Tibial nerve (tissue), 4 donors: ENCODE data around the gene IL1R1. TPM values are rescaled to one million over a fixed set of nuclear protein-coding genes. Genes with fewer than 3 reads are reported as not detected.

Experiments used
- DNase-seq, 2 donors: peaks; one replicate each; pipeline ENCODE4 v3.0.0-alpha.2; 2019; ENCODE audit warnings: low spot score in 2 of 2
- H3K27ac ChIP-seq, 4 donors: fragments of 200-600 bp; sonication (generic) in 3 of 4; one replicate each; pipeline ENCODE4 v1.5.1; 2017 to 2019; ENCODE audit warnings: mild to moderate bottlenecking in 1 of 4
- H3K27me3 ChIP-seq, 2 donors: fragments of 200-600 bp; sonication (generic) in 1 of 2; one replicate each; pipeline versions ENCODE4 v1.5.1 to v1.6.0; 2017 to 2019
- H3K36me3 ChIP-seq, 3 donors: fragments of 200-600 bp; sonication (generic); one replicate each; pipeline ENCODE4 v1.5.1; 2018 to 2019
- H3K4me1 ChIP-seq, 4 donors: fragments of 200-600 bp; sonication (generic) in 3 of 4; one replicate each; pipeline ENCODE4 v1.5.1; 2017 to 2019
- H3K4me3 ChIP-seq, 4 donors: fragments of 200-600 bp; sonication (generic) in 3 of 4; one replicate each; pipeline ENCODE4 v1.5.1; 2017 to 2019; ENCODE audit warnings: mild to moderate bottlenecking in 1 of 4, moderate library complexity in 1 of 4
- H3K9me3 ChIP-seq, 4 donors: fragments of 200-600 bp; sonication (generic) in 3 of 4; one replicate each; pipeline ENCODE4 v1.5.1; 2017 to 2019
- CTCF ChIP-seq, 5 experiments: fragments of 200-600 bp in 3 of 5; fragments of 450-650 bp in 2 of 5; sonication (generic) in 3 of 5; IDR thresholded peaks; one replicate each; pipeline ENCODE4 v1.5.1; 2016 to 2019; ENCODE audit warnings: antibody characterized with exemption in 5 of 5, mild to moderate bottlenecking in 3 of 5, moderate library complexity in 2 of 5
- EP300 ChIP-seq, 2 donors: sonication (generic); formaldehyde crosslinking; IDR thresholded peaks; one replicate each; pipeline ENCODE4 v1.6.1; 2017; ENCODE audit warnings: antibody characterized with exemption in 2 of 2, mild to moderate bottlenecking in 1 of 2
- POLR2A ChIP-seq, 2 donors: fragments of 450-650 bp; IDR thresholded peaks; one replicate each; pipeline ENCODE4 v1.6.1; 2017; ENCODE audit warnings: antibody characterized with exemption in 2 of 2, mild to moderate bottlenecking in 2 of 2, moderate library complexity in 2 of 2
- WGBS, 2 donors: methylation state at CpG; one replicate each; pipeline ENCODE4 v1.1.5; 2018; 5-methylcytosine and 5-hydroxymethylcytosine counted together
- total RNA-seq, 4 donors: library from RNA; depleted of rRNA; stranded (reverse); fragments of >200 nt; gene quantifications; one replicate each; pipeline ENCODE4 v1.1.0, GENCODE V29; 2016

The IL1R1 gene
- total RNA-seq, 4 donors from 2014 or later, result 29.5 to 81.2 (median 57.4) TPM

DNA sequence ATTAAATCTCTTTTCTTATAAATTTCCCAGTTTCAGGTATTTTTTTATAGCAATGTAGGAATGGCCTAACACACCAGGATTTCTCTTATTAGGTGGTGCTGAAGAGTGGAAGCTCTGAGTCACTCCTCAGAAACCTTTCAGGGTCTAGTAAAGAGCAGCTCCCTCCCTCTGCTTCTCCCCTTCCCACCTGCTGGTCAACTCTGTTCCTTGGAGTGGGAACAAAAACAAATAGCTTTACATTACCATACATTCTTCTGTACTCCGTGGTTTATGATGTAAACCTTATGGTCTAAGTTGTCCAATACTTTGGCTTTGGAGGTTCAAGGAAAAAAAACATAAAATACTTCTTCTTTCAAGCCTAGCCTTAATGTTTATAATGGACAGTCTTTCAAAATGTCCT is 2.7 kb upstream of the IL1R1 start:
- WGBS, 2 donors, result 48 to 61% methylated on average over 1 of the region's 1 CpG
- Histone ChIP-seq H3K27ac (no peak overlapping the region), H3K9me3 (peaks cover 0 to 16% (median 0%) of the 10 kb centered on the region in 4 donors), H3K4me3 (no peak overlapping the region), H3K27me3 (no peaks in the 10 kb centered on the region), H3K36me3 (no peaks in the 10 kb centered on the region), H3K4me1 (peaks cover 0 to 12% (median 5%) of the 10 kb centered on the region in 4 donors)
- TF ChIP-seq POLR2A (IDR thresholded peaks at IDR 0.05), result no peak
- no peak for DNase-seq

DNA sequence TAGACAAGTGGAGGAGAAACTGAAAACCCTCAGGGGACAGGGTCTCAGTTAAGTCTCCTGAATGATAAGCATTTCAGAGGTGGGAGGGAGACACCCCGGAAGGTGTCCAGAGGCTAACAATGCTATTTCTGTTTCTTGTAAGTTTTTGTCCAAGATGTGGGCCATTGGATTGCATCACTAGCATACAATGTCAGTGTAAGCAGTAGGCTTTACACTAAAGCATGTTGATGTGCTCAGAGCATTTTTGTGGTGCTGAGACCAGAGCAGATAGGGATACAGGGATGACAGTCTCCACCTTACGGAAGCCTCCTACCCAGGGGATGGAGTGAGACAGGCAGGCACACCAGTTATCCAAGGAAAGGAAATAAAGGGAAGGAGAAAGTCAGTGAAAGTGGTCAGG is 2.2 kb upstream of the IL1R1 start:
- H3K36me3 ChIP-seq, result peaks cover 0 to 3% (median 0%) of the 10 kb centered on the region in 3 donors
- no peak overlapping the region for H3K4me3 ChIP-seq
- 85 to 89% methylated on average over 2 of the region's 2 CpGs for WGBS, 2 donors
- H3K27ac ChIP-seq, result peak overlapping the region in 3 of 4 donors; percentile 36 to 90 (median 38)
- H3K27me3 ChIP-seq, result no peaks in the 10 kb centered on the region
- DNase-seq, result no peak
- peaks cover 0 to 12% (median 5%) of the 10 kb centered on the region in 4 donors for H3K4me1 ChIP-seq
- TF ChIP-seq EP300 (IDR thresholded peaks at IDR 0.05) (no peak), POLR2A (IDR thresholded peaks at IDR 0.05) (no peak), CTCF (IDR thresholded peaks at IDR 0.05) (no peak)
- peaks cover 0 to 21% (median 2%) of the 10 kb centered on the region in 4 donors for H3K9me3 ChIP-seq

DNA sequence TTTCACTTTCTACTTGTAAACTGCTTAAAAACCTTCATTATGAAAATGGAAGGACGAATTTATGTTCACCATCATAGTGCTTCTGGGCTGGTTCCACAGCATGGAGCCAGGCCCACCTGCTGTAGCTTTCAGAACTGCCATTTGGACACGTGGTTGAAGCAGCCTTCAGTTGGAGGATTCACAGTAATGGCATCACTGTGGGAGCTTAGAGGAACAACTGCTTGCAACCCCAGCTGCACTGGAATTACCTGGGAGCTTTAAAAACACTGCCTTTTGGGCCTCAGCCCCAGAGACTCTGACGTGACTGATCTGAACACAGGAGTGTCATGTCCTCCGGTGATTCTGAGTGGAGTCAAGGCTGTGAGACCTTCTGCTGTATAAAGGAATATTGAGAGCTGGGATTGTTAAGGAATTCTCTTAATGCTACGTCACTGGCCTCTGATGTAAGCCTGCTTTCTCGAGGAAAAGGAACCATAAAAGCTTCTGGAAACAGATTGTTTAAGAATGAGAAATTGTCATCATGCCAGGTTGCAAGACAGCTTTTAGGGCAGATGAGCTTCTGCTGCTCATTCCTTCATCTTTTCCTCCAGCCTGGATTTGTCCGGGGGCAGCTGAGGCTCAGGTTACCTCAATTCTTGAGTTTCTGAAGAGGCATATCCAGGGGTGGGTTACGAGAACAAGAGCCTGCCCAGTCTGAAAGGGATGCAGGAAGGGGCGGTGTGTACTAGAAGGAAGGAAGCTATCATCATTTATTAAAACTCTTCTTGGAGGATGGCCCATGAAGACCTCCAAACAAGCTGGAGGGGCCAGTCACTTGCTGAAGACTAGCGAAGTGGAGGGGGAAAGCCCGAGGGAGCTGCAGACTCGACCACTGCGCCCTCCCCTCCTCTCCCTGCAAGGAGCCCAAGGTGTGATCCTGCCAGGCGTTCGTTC is 1.3 kb upstream of the IL1R1 start:
- Histone ChIP-seq H3K4me1 (peaks cover 0 to 12% (median 5%) of the 10 kb centered on the region in 4 donors), H3K4me3 (peak overlapping the region in 2 of 4 donors; percentile 56 to 65), H3K9me3 (peaks cover 0 to 30% (median 6%) of the 10 kb centered on the region in 4 donors), H3K36me3 (peaks cover 0 to 8% (median 0%) of the 10 kb centered on the region in 3 donors), H3K27me3 (no peaks in the 10 kb centered on the region), H3K27ac (peak overlapping the region in 3 of 4 donors; percentile 71 to 90 (median 82))
- TF ChIP-seq POLR2A (IDR thresholded peaks at IDR 0.05), result no peak
- no peak for TF ChIP-seq CTCF (IDR thresholded peaks at IDR 0.05)
- no peak for TF ChIP-seq EP300 (IDR thresholded peaks at IDR 0.05)
- DNase-seq, result no peak
- WGBS, 2 donors, result 65% methylated on average over 15 of the region's 15 CpGs

DNA sequence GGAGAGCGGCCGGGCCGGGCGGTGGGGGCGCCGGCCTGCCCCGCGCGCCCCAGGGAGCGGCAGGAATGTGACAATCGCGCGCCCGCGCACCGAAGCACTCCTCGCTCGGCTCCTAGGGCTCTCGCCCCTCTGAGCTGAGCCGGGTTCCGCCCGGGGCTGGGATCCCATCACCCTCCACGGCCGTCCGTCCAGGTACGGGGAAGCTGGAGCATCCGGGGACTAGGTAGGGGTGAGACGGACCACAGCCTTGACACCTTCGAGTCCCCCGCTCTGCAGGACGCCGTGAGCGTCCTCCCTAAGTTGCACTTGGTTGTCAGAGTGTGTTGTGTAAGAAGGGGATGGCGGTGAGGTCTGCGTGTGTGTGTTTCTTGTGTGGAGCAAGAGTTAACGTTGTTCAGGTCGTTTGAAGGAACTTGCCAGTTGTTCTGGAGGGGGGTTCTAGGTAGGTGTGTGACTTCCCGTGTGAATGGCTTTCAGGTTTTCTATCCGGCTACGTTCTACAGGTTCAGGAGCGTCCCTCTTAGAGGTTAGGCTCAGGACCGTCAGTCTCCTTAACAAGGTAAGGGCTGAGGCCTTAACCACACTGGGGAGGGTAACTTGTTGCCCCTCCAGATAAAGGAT is 393 bp downstream of the IL1R1 start:
- TF ChIP-seq CTCF (IDR thresholded peaks at IDR 0.05) (no peak), EP300 (IDR thresholded peaks at IDR 0.05) (no peak), POLR2A (IDR thresholded peaks at IDR 0.05) (peak in 1 of 2 donors; percentile 23)
- H3K4me3 ChIP-seq, result peak overlapping the region; percentile 37 to 65 (median 52)
- peak overlapping the region; percentile 50 to 90 (median 76) for H3K27ac ChIP-seq
- DNase-seq, result no peak
- peaks cover 0 to 12% (median 5%) of the 10 kb centered on the region in 4 donors for H3K4me1 ChIP-seq
- no peaks in the 10 kb centered on the region for H3K27me3 ChIP-seq
- H3K36me3 ChIP-seq, result peaks cover 0 to 16% (median 0%) of the 10 kb centered on the region in 3 donors
- H3K9me3 ChIP-seq, result peaks cover 0 to 47% (median 7%) of the 10 kb centered on the region in 4 donors
- 21 to 27% methylated on average over 18 to 25 of the region's 42 CpGs for WGBS, 2 donors

GRCh38 chr2:102143450-102143985 is 972 bp downstream of the IL1R1 start:
- Histone ChIP-seq H3K4me3 (peak overlapping the region; percentile 37 to 65 (median 52)), H3K4me1 (peaks cover 0 to 12% (median 5%) of the 10 kb centered on the region in 4 donors), H3K27me3 (no peaks in the 10 kb centered on the region), H3K9me3 (peaks cover 0 to 53% (median 7%) of the 10 kb centered on the region in 4 donors), H3K27ac (peak overlapping the region; percentile 50 to 90 (median 76)), H3K36me3 (peaks cover 0 to 16% (median 0%) of the 10 kb centered on the region in 3 donors)
- 79 to 86% methylated on average over 10 of the region's 10 CpGs for WGBS, 2 donors
- TF ChIP-seq EP300 (IDR thresholded peaks at IDR 0.05) (peak in 1 of 2 donors; percentile 1), CTCF (IDR thresholded peaks at IDR 0.05) (no peak)
- no peak for DNase-seq
